GM12873 (cell line): Measurements from ENCODE around the gene NT5E.

Experiments
- CTCF ChIP-seq: IDR thresholded peaks from 2 replicates; pipeline ENCODE4 v1.5.1; 2012; ENCODE audit warnings: low read depth, mild to moderate bottlenecking, moderate library complexity, low read length, control low read depth; ENCODE audit not compliant: insufficient read depth; ENCODE audit errors: missing control alignments

Gene NT5E

DNA sequence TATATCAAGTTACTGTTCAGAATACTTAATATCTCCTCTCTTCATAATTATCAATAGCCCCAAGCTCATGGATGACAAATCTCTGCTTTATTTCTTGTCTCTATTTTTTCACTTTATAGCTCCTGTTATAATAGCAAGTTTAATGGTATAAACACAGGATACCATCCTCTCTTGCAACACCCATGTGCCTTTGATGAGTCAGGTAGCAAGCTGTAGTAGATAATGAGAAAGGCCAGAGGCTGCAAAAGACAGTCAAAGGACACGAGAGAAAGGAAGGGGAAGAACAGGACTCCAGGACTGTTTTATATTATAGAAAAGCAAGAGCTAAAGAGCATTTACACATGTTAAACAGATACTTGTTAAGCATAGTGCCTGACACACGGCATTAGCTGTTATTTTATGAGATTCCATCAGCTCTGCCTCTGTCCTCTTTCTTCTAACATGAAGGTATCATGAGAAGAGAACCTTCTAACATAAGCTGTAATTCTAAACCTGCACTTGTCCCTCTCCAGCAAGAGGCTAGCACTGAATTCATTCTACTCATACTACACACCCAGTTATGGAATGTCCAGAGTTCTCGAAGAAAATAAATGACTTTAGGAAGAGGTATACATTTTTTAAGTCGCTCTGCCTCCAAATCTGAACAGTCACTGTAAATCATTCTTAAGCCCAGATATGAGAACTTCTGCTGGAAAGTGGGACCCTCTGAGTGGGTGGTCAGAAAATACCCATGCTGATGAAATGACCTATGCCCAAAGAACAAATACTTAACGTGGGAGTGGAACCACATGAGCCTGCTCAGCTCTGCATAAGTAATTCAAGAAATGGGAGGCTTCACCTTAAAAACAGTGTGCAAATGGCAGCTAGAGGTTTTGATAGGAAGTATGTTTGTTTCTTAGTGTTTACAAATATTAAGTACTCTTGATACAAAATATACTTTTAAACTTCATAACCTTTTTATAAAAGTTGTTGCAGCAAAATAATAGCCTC is 45.0 kb downstream of the NT5E start:
- no peak for TF ChIP-seq CTCF

DNA sequence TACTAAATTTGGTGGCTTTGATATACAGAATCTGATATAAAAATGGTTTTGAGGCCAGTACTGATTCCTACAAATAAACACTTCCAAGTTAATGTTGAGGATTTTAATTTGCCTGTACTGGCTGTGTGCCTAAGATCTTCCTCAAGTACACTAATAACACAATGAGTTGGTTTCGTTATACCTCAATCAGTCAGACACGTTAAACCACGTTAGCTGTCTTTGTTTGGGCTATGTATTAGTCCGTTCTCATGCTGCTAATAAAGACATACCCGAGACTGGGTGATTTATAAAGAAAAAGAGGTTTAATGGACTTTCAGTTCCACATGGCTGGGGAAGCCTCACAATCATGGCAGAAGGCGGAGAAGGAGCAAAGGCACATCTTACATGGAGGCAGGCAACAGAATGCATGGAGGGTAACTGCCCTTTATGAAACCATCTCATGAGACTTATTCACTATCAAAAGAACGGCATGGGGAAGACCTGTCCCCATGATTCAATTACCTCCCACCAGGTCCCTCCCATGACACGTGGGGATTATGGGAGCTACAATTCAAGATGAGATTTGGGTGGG is 46.2 kb downstream of the NT5E start:
- TF ChIP-seq CTCF = no peak

DNA sequence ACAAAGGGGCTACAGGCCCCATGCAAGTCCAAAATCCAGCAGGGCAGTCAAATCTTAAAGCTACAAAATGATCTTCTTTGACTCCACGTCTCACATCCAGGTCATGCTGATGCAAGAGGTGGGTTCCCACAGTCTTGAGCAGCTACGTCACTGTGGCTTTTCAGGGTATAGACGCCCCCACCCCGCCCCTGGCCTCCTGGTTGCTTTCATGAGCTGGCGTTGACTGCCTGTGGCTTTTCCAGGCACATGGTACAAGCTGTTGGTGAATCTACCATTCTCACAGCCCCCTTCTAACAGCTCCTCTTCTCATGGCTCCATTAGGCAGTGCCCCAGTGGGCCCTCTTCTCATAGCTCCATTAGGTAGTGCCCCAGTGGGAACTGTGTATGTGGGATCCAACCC is 47.0 kb downstream of the NT5E start:
- TF ChIP-seq CTCF = no peak

GRCh38 chr6:85498596-85499258 is 48.8 kb downstream of the NT5E start:
- TF ChIP-seq CTCF = no peak

- TF ChIP-seq CTCF = no peak
Observed at GRCh38 chr6:85506441-85507093, 56.7 kb downstream of the NT5E start.

GRCh38 chr6:85516168-85516567 is 66.3 kb downstream of the NT5E start:
- TF ChIP-seq CTCF = no peak

DNA sequence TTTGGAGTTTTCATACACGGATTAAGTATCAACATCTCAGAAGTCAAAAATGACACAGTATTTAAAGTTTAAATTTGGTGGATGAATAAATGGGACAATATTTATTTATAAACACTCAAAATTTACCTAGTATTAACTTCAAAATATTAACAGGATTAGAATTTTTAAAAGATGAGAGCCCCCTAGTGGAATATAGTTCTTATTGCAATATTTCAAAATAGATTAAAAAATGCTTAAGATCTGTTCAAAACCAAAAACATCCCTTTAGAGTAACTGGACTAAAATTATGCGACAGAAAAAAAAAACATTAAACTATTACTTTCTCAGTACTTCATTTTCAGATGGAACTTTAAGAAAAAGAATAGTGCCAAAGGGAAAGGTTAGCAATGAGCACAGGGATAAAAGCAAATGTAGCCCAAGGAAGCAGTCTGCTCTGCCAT is 87.2 kb downstream of the NT5E start:
- peak; percentile 28 for TF ChIP-seq CTCF
